Stimulated activated CD4-positive, alpha-beta T cell treated with anti-CD3 and anti-CD28 coated beads, Interleukin-12 subunit alpha, Interleukin-12 subunit beta, amount 100 ng/mL, for 24 hours (primary cell): ENCODE results near the gene CCDC38.

Source experiments
- DNase-seq, 2 experiments: peaks; one replicate each; pipeline ENCODE4 v3.0.0-alpha.2; 2020; ENCODE audit warnings: low read depth in 2 of 2

Gene CCDC38

DNA sequence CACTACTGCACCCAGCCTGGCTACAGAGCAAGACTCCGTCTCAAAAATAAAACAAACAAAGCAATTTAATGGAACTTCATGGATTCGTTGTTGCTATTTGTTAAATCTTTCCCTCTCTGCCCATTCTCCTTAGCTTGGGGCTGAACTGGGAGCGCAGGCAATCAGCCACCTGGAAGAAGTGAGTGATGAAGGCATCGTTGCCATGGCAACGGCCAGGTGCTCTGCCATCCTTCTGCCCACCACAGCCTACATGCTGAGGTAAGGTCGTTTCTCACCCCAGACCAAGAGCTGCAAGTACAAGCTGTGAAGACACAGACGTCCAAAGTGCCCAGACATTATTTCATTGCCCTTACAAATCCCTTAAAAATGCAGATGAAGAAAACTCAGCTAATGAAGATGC, 19.8 kb upstream of the CCDC38 start:
- DNase-seq, result no peak

DNA sequence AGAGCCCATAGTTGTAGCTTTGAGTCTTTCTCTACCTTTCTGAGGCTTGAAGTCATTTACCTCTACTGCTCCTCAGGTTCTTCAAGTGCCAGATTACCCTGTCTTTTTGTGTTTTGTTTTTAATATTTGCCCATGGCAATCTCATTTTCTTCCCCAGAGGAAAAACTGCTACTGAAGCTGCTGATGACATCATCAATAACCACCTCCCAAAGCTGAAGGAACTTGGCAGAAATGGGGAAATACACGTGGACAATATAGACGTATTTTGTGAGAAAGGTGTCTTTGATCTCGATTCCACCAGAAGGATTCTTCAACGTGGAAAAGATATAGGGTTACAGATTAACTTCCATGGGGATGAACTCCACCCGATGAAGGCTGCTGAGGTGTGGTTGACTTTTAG, 17.8 kb upstream of the CCDC38 start:
- DNase-seq, result no peak

DNA sequence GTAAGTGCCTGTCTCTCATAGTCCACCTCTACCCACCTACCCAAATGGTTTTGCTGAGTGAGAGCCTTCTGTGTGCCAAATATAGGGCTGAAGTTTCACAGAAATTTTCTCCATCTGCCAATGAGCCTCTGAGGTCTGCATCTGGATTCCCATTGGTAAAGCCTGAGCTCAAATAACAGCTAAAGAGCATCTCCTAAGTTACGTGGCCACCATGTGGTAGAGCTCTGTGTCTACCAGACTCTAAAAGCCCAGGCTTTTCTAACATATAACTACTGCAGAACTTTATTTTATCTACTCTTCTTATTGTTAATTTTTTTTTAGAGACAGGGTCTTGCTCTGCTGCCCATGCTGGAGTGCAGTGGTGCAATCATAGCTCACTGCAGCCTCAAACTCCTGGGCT, 16.7 kb upstream of the CCDC38 start:
- DNase-seq, result no peak

- DNase-seq, result no peak
Observed at GRCh38 chr12:95956557-95957145, 14.2 kb upstream of the CCDC38 start.

GRCh38 chr12:95955549-95956159, 13.2 kb upstream of the CCDC38 start:
- DNase-seq, result no peak

- no peak for DNase-seq
Observed at GRCh38 chr12:95953000-95953399, 10.6 kb upstream of the CCDC38 start.

DNA sequence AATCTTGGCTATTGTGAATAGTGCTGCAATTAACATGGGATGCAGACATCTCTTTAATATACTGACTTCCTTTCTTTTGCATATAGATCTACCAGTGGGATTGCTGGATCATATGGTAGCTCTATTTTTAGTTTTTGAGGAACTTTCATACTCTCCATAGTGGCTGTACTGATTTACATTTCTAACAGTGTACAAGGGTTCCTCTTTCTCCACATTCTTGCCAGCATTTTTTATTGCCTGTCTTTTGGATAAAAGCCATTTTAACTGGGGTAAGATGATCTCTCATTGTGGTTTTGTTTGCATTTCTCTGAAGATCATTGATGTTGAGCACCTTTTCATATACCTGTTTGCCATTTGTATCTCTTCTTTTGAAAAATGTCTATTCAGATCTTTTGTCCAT, 9.1 kb upstream of the CCDC38 start:
- no peak for DNase-seq

DNA sequence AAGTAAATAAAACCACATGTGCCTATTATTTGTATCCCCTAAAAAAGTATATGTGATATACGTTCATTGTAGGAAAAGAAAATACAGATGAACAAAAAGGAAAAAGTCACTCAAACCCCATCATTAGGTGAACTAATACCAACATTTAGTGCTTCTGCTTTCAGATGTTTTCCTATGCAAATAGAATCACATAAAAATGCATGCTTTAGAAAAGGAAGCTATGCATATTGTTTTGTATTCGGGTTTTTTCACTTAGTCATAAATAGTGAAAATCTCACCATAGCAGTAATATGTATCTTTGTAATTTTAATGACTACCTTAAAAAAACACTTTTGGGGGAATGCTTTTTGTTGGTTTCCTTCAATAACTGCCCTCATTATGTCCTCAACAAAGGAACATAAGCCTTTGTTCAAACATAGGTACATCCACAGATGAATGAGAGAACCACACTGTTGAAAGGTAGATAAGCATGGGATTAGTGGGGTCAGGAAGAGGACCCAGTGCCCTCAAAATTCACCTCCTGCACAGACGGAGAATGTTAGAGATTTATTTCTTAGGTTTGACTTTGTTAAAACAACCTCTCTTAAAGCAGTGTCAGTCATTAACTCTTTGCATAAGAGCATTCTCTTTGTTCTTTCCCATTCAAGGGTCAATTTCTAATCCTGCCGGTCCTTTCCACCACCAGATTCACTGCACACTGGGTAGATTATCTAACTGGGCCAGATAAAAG, 7.2 kb upstream of the CCDC38 start:
- DNase-seq, result no peak

DNA sequence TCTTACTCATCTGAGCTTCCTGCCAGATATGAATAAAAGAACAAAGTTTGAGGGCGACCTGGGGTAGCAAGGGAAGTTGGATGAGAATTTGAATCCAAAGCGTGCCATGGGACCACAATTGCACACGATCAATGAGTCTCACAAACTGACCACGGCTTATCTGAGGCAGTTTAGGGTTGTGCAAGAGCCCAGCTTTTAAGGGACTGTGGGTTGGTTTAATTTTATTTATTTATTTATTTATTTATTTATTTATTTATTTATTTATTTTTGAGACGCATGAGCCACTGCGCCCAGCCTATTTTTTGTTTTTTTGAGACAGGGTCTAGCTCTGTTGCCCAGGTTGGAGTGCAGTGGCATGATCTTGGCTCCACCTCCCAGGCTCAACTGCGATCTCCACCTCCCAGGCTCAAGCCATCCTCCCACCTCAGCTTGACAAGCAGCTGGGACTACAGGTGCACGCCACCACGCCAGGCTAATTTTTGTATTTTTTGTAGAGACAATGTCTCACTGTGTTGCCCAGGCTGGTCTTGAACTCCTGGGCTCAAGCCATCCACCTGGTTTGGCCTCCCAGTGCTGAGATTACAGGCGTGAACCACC, 1.8 kb upstream of the CCDC38 start:
- no peak for DNase-seq

DNA sequence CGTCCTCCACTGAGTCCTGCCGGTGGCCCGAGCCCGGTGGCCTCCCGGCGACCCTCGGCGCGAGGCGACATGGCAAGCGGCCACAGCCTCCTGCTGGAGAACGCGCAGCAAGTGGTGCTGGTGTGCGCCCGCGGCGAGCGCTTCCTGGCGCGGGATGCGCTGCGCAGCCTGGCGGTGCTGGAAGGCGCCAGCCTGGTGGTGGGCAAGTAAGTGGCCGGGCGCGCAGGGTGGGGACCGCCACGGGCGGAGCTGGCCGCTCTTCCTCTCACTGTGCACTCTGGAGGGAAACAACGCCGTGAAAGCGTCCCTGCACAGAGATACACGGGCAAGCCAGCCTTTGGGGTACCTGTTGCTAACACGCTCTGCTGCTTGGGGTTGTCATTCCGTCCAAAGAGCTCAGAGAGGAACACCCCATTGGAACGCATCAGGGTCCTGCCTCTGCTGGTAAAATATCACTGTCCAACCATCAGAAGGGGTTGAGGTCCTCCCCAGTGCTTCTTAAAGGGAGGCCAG, 972 bp upstream of the CCDC38 start, which contains the start of gene AMDHD1:
AMDHD1 (plus strand) TSS at position 2 of the 513 bp plus-strand sequence; CDS start at position 70, 68 bp downstream.
- peak; percentile 35 to 48 for DNase-seq

GRCh38 chr12:95942101-95942523, 302 bp downstream of the CCDC38 start:
- DNase-seq, result no peak

- DNase-seq, result no peak
Observed at GRCh38 chr12:95940514-95940913, 1.9 kb downstream of the CCDC38 start.

DNA sequence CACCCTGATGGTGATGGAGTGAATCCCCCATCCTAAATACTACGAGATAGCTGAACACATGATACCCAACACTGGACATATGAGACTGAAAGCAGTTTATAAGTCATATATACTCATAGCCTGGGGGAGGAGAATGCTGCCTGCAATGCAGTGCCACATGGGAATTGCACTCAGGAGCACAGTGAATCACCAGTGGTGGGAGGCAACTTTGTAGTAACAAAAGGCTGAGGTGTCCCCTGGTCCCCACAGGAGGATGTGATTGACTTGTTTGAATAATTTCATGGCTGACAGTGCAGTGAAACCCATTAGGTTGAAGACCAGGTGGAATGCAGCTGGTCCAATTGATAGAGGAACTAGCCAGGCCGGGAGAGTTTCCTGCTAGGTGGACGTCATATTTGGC, 20.2 kb downstream of the CCDC38 start:
- DNase-seq, result no peak

GRCh38 chr12:95919110-95919509, 23.3 kb downstream of the CCDC38 start:
- DNase-seq, result no peak

DNA sequence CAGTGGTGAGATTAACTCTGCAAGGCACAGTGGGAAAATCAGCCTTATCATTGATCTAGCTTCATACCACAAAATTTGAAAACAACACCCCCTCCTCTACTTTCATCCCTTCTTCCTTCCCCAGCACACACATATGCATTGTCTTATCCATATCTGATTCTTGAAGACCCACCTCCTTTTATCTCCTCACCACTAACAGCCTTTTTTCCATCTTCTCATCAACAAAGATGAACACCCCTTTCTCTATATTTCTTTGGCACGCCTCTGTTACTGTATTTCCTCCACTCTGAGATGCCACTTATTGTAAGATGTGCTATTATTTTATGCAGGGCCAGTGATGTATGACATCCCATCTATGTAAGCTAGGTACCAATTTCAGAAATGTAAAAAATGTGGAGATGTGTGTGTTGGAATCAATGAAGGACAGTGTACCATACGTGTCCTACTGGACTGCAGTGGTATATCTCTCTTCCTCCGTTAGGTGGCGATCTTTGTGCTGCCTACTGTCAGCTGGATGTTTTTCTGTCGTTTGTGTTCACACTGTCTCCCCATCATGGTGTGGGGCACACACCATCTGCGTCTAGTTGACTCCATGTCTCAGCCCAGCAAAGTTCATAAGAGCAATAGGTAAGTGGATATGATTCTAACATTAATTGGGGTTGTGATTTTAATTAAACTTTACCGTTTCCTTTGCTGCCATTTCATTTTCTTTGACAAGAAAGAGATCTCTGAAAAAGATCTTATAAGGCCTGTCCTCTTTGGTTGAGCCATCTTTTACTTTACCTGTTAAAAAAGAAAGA, 24.0 kb downstream of the CCDC38 start:
- DNase-seq, result peak in 1 of 2 experiments; percentile 20

- DNase-seq, result no peak
Observed at GRCh38 chr12:95909871-95910270, 32.5 kb downstream of the CCDC38 start.

DNA sequence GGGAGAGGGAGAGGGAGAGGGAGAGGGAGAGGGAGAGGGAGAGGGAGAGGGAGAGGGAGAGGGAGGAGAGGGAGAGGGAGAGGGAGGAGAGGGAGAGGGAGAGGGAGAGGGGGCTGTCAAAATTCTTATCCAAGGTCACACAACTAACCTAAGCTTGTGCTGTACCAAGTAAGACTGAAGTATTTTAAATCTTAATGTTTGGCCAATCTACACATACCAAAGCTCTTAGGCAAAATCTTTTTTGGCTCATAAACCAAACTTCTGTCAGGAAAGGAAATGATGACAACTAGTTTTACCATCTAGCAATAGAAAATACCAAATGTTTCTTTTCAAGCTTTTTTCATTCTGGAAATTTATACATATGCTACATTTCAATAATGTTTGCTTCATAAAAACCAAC, 33.8 kb downstream of the CCDC38 start:
- DNase-seq, result no peak

GRCh38 chr12:95898081-95898480, 44.3 kb downstream of the CCDC38 start:
- no peak for DNase-seq

- DNase-seq, result no peak
Observed at GRCh38 chr12:95896846-95897245, 45.6 kb downstream of the CCDC38 start.

- no peak for DNase-seq
Observed at GRCh38 chr12:95890958-95891357, 51.5 kb downstream of the CCDC38 start.

GRCh38 chr12:95887311-95887710, 55.1 kb downstream of the CCDC38 start:
- no peak for DNase-seq

DNA sequence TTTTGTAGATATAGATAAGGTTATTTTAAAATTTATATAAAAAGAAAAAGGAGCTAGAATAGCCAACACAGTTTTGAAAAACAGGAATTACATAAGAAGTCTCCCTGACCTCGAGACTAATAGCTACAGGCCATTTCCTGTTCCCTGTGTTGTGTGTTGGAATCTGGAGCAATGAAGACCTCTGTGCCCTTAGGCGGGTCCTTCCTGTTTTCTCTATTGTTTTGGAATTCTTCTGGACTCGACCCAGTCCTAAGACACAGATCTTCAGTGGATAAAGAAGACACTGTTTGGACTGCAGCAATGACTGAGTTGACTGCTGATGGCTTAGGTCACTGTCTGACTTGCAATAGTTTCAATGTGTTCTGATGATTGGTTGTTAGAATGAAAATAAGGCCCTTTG, 57.4 kb downstream of the CCDC38 start:
- DNase-seq, result no peak
